OCI-LY7 (cell line): ENCODE results near the gene BACE1. TPM values are rescaled to one million over a fixed set of nuclear protein-coding genes. Genes with fewer than 3 reads are reported as not detected.

Experiments
- BruUV-seq: library from RNA; stranded (reverse); fragments of 400-500 nt; replicated peaks from 2 replicates; lab custom pipeline; 2021; lab: Mats Ljungman, UMichigan
- CTCF ChIA-PET: fragments of 300-600 bp; sonication (Branson Sonifier 250); formaldehyde crosslinking; loops from one replicate; lab custom pipeline; 2022; ENCODE audit warnings: antibody characterized with exemption; ENCODE audit not compliant: unreplicated experiment; lab: Charles Lee
- POLR2A ChIA-PET: fragments of 300-600 bp; sonication (Branson Sonifier 250); formaldehyde crosslinking; loops from one replicate; lab custom pipeline; 2022; ENCODE audit warnings: antibody characterized with exemption; lab: Charles Lee
- DNase-seq: peaks from one replicate; pipeline ENCODE4 v3.0.0-alpha.2; 2015; ENCODE audit warnings: low spot score
- H2AFZ ChIP-seq: fragments of 200-600 bp; sonication (generic), shearing (Covaris generic); 2 replicates; pipeline ENCODE4 v1.6.1; 2014; ENCODE audit warnings: mild to moderate bottlenecking, antibody characterized with exemption, low read length, moderate library complexity
- H3K27ac ChIP-seq: fragments of 200-600 bp; sonication (generic); 2 replicates; pipeline ENCODE4 v1.5.1; 2014; ENCODE audit warnings: mixed run types, low read depth, mild to moderate bottlenecking, moderate library complexity, low read length, inconsistent platforms; ENCODE audit not compliant: poor library complexity, severe bottlenecking
- H3K36me3 ChIP-seq: fragments of 200-600 bp; sonication (generic); 2 replicates; pipeline ENCODE4 v1.6.1; 2014; ENCODE audit warnings: mild to moderate bottlenecking, antibody characterized with exemption, low read length, moderate library complexity, mixed read lengths; ENCODE audit not compliant: insufficient read depth
- H3K4me1 ChIP-seq: fragments of 200-600 bp; sonication (generic); 2 replicates; pipeline ENCODE4 v1.5.1; 2014; ENCODE audit warnings: mild to moderate bottlenecking, low read length; ENCODE audit not compliant: insufficient read depth, poor library complexity, severe bottlenecking
- H3K4me2 ChIP-seq: fragments of 200-600 bp; sonication (generic); 2 replicates; pipeline ENCODE4 v1.6.1; 2014; ENCODE audit warnings: mild to moderate bottlenecking, low read length
- H3K4me3 ChIP-seq: fragments of 200-600 bp; sonication (generic); 2 replicates; pipeline ENCODE4 v1.5.1; 2014; ENCODE audit warnings: mild to moderate bottlenecking, low read depth, low read length; ENCODE audit not compliant: poor library complexity, severe bottlenecking
- H3K79me2 ChIP-seq: fragments of 200-600 bp; sonication (generic); 2 replicates; pipeline ENCODE4 v1.6.1; 2016; ENCODE audit warnings: low read depth, mild to moderate bottlenecking, low read length, moderate library complexity, mixed read lengths; ENCODE audit not compliant: insufficient read depth
- H3K9me2 ChIP-seq: fragments of 200-600 bp; sonication (generic); 2 replicates; pipeline ENCODE4 v1.6.1; 2016; ENCODE audit warnings: mild to moderate bottlenecking, low read length, mixed read lengths; ENCODE audit not compliant: insufficient read depth
- H3K9me3 ChIP-seq: fragments of 200-600 bp; sonication (generic); 2 replicates; pipeline ENCODE4 v1.6.1; 2014; ENCODE audit warnings: mild to moderate bottlenecking, mixed run types, low read length, mixed read lengths
- H4K20me1 ChIP-seq: fragments of 200-600 bp; sonication (generic); 2 replicates; pipeline ENCODE4 v1.6.1; 2014; ENCODE audit warnings: mild to moderate bottlenecking, antibody characterized with exemption, low read length, moderate library complexity, mixed read lengths; ENCODE audit not compliant: insufficient read depth
- CTCF ChIP-seq: fragments of 200-600 bp; sonication (generic); conservative IDR thresholded peaks from 2 replicates; pipeline ENCODE4 v1.5.1; 2014; ENCODE audit warnings: mild to moderate bottlenecking, antibody characterized with exemption, low read length, moderate library complexity, mixed read lengths
- EZH2phosphoT487 ChIP-seq: fragments of 200-600 bp; sonication (generic); IDR thresholded peaks from 2 replicates; pipeline ENCODE4 v1.6.1; 2018; ENCODE audit warnings: low read depth, borderline replicate concordance, mild to moderate bottlenecking, mixed run types, antibody characterized with exemption, low read length, moderate library complexity, mixed read lengths
- intact Hi-C: fragments of 100-400 bp; cut with micrococcal nuclease; formaldehyde crosslinking; loops from one replicate; pipeline ENCODE4 v1.10.0; 2022; ENCODE audit not compliant: unreplicated experiment
- total RNA-seq, 2 experiments: library from RNA; depleted of rRNA in 1 of 2; stranded (reverse); fragments of >200 nt in 1 of 2; shearing (Covaris generic) in 1 of 2; gene quantifications; 2 replicates each; pipeline ENCODE4 v1.2.3, GENCODE V29; 2014 to 2022

The BACE1 gene
- total RNA-seq, 2 experiments from 2014 or later, result not detected

GRCh38 chr11:117296881-117297280, 19.2 kb downstream of the BACE1 start:
- H3K4me1 ChIP-seq, result no peaks in the 10 kb centered on the region
- ChIA-PET CTCF (no interaction called here), POLR2A (no interaction called here)
- H3K9me3 ChIP-seq, result no peaks in the 10 kb centered on the region
- H4K20me1 ChIP-seq, result no peaks in the 10 kb centered on the region
- no peak overlapping the region for H3K4me3 ChIP-seq
- BruUV-seq, result no TSS peak
- no peak overlapping the region for H2AFZ ChIP-seq
- no peaks in the 10 kb centered on the region for H3K36me3 ChIP-seq
- intact Hi-C loops, result no loop called here
- DNase-seq, result no peak
- H3K4me2 ChIP-seq, result no peak overlapping the region
- H3K9me2 ChIP-seq, result no peaks in the 10 kb centered on the region
- no peaks in the 10 kb centered on the region for H3K79me2 ChIP-seq
- no peak overlapping the region for H3K27ac ChIP-seq
- TF ChIP-seq EZH2phosphoT487 (no peak), CTCF (no peak)

DNA sequence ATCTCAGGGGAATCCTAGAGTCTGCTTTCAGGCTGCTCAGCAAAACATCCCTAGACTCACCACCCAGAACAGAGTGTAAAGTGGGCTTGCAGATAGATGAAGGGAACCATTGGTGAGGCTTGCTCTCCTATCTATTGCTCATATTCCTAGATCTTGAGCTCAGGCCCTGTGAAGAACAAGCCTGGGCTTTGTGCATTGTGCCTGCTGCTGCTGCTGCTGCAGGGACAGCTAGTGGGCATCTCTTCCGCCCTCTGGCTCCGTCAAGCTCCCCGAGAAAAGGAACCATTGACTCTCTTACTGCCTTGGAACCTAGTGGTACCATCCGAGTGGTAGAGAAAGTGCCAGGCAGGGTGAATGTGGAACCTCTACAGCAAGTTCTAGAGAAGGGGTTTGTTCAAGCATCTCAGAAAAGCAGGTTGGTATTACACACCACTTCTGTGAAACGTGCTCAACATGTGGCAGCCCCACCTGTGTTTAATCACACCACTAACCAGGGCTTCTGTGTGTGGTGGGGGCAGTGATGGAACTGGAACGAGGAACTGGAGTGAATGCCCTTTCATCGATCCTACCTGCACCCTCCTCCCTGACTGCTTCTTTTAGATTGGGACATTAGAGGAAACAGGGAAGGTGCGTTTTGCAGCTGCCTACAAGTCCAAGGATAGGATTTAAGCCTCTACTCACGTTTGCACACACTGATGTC, 20.5 kb downstream of the BACE1 start:
- H3K4me2 ChIP-seq, result no peak overlapping the region
- H3K4me1 ChIP-seq, result no peaks in the 10 kb centered on the region
- POLR2A ChIA-PET, result interaction anchor here (0.5 kb wide), 1 partner anchor 82 kb away, joined by 4 read pairs; no protein-coding TSS in a partner anchor
- TF ChIP-seq CTCF, result no peak
- TF ChIP-seq EZH2phosphoT487, result no peak
- no peak for DNase-seq
- no TSS peak for BruUV-seq
- no peak overlapping the region for H2AFZ ChIP-seq
- H3K36me3 ChIP-seq, result no peaks in the 10 kb centered on the region
- H3K9me2 ChIP-seq, result no peaks in the 10 kb centered on the region
- intact Hi-C loops, result no loop called here
- H3K9me3 ChIP-seq, result no peaks in the 10 kb centered on the region
- H3K4me3 ChIP-seq, result no peak overlapping the region
- H3K79me2 ChIP-seq, result no peaks in the 10 kb centered on the region
- H4K20me1 ChIP-seq, result no peaks in the 10 kb centered on the region
- CTCF ChIA-PET, result no interaction called here
- no peak overlapping the region for H3K27ac ChIP-seq

DNA sequence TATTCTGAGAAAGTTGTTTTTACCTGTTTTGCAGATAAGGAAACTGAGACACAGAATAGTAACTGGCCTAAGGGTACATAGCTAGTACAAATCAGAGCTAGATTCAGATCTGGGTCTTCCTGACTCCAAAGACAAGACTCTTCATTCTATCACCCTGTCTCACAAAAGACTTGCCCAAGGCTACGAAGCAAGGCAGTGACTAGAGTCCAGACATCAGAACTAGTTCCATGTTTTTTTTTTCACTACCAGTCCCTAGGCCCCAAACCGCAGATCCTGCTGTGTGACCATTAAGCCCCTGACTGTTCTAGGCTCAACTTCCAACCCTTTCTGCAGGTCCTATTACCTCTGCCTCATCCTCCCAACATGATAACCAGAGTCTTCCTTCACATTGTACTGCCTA, 23.4 kb downstream of the BACE1 start:
- no peaks in the 10 kb centered on the region for H4K20me1 ChIP-seq
- no TSS peak for BruUV-seq
- DNase-seq, result no peak
- H3K4me1 ChIP-seq, result no peaks in the 10 kb centered on the region
- POLR2A ChIA-PET, result interaction anchor here (0.6 kb wide), 1 partner anchor 457 kb away, joined by 4 read pairs; no protein-coding TSS in a partner anchor
- H3K27ac ChIP-seq, result no peak overlapping the region
- no peaks in the 10 kb centered on the region for H3K36me3 ChIP-seq
- TF ChIP-seq CTCF (no peak), EZH2phosphoT487 (no peak)
- H3K4me2 ChIP-seq, result no peak overlapping the region
- CTCF ChIA-PET, result no interaction called here
- H3K79me2 ChIP-seq, result no peaks in the 10 kb centered on the region
- no peaks in the 10 kb centered on the region for H3K9me3 ChIP-seq
- intact Hi-C loops, result no loop called here
- no peak overlapping the region for H3K4me3 ChIP-seq
- H3K9me2 ChIP-seq, result no peaks in the 10 kb centered on the region
- H2AFZ ChIP-seq, result no peak overlapping the region
